SK-N-SH (cell line): Measurements from ENCODE around the gene CIB4.

Experiments used
- CHD2 ChIP-seq: fragments of 150-350 bp; IDR thresholded peaks from 2 replicates; pipeline ENCODE4 v1.6.1; 2018; ENCODE audit warnings: low read length; ENCODE audit not compliant: partially characterized antibody
- CTCF ChIP-seq: fragments of 200-600 bp; sonication (generic); IDR thresholded peaks from 2 replicates; pipeline ENCODE4 v1.6.1; 2017; ENCODE audit warnings: antibody characterized with exemption, mild to moderate bottlenecking, moderate library complexity
- EP300 ChIP-seq, 2 experiments: IDR thresholded peaks; 2 replicates each; pipeline versions ENCODE4 v1.4.0 to v1.6.1; 2012; ENCODE audit warnings: borderline replicate concordance in 1 of 2, low read depth in 1 of 2, low read length in 1 of 2
- EZH2phosphoT487 ChIP-seq: fragments of 200-600 bp; sonication (generic); IDR thresholded peaks from 2 replicates; pipeline ENCODE4 v1.6.1; 2017; ENCODE audit warnings: low read depth, mixed run types, mild to moderate bottlenecking, antibody characterized with exemption, moderate library complexity, borderline replicate concordance
- NRF1 ChIP-seq: IDR thresholded peaks from 2 replicates; pipeline ENCODE4 v1.6.1; 2012; ENCODE audit warnings: low read depth, mild to moderate bottlenecking, low read length
- POLR2AphosphoS5 ChIP-seq: IDR thresholded peaks from 2 replicates; pipeline ENCODE4 v1.6.1; 2012; ENCODE audit warnings: low read depth, low read length
- TCF12 ChIP-seq: IDR thresholded peaks from 2 replicates; pipeline ENCODE4 v1.4.0; 2012
- TEAD4 ChIP-seq: IDR thresholded peaks from 2 replicates; pipeline ENCODE4 v1.4.0; 2012; ENCODE audit warnings: mild to moderate bottlenecking, borderline replicate concordance; ENCODE audit not compliant: insufficient read depth
- TF ChIP-seq, protein P1 (sequence below): IDR thresholded peaks from 2 replicates; pipeline ENCODE4 v1.4.0; 2012; ENCODE audit warnings: low read depth
- TF ChIP-seq, protein P2 (sequence below): IDR thresholded peaks from 2 replicates; pipeline ENCODE4 v1.6.1; 2012; ENCODE audit warnings: mild to moderate bottlenecking, low read depth, low read length, moderate library complexity
- TF ChIP-seq, protein P3 (sequence below): fragments of 150-350 bp; IDR thresholded peaks from 2 replicates; pipeline ENCODE4 v1.6.1; 2016; ENCODE audit warnings: mild to moderate bottlenecking, low read depth, low read length

GRCh38 chr2:26560892-26561291, 80.3 kb downstream of the CIB4 start:
- TF ChIP-seq CTCF (no peak), NRF1 (no peak), EP300 (IDR thresholded peaks at IDR 0.05; ENCODE audit: borderline replicate concordance in 1 of 2, low read depth in 1 of 2, low read length in 1 of 2) (no peak), CHD2 (no peak), TCF12 (no peak), EZH2phosphoT487 (no peak), POLR2AphosphoS5 (no peak), TEAD4 (no peak)
- TF ChIP-seq, protein P1, sequence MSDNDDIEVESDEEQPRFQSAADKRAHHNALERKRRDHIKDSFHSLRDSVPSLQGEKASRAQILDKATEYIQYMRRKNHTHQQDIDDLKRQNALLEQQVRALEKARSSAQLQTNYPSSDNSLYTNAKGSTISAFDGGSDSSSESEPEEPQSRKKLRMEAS: no peak
- TF ChIP-seq, protein P2, sequence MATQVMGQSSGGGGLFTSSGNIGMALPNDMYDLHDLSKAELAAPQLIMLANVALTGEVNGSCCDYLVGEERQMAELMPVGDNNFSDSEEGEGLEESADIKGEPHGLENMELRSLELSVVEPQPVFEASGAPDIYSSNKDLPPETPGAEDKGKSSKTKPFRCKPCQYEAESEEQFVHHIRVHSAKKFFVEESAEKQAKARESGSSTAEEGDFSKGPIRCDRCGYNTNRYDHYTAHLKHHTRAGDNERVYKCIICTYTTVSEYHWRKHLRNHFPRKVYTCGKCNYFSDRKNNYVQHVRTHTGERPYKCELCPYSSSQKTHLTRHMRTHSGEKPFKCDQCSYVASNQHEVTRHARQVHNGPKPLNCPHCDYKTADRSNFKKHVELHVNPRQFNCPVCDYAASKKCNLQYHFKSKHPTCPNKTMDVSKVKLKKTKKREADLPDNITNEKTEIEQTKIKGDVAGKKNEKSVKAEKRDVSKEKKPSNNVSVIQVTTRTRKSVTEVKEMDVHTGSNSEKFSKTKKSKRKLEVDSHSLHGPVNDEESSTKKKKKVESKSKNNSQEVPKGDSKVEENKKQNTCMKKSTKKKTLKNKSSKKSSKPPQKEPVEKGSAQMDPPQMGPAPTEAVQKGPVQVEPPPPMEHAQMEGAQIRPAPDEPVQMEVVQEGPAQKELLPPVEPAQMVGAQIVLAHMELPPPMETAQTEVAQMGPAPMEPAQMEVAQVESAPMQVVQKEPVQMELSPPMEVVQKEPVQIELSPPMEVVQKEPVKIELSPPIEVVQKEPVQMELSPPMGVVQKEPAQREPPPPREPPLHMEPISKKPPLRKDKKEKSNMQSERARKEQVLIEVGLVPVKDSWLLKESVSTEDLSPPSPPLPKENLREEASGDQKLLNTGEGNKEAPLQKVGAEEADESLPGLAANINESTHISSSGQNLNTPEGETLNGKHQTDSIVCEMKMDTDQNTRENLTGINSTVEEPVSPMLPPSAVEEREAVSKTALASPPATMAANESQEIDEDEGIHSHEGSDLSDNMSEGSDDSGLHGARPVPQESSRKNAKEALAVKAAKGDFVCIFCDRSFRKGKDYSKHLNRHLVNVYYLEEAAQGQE: no peak
- TF ChIP-seq, protein P3, sequence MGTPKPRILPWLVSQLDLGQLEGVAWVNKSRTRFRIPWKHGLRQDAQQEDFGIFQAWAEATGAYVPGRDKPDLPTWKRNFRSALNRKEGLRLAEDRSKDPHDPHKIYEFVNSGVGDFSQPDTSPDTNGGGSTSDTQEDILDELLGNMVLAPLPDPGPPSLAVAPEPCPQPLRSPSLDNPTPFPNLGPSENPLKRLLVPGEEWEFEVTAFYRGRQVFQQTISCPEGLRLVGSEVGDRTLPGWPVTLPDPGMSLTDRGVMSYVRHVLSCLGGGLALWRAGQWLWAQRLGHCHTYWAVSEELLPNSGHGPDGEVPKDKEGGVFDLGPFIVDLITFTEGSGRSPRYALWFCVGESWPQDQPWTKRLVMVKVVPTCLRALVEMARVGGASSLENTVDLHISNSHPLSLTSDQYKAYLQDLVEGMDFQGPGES: no peak
